Mesothelial cell of epicardium (in vitro differentiated cells): ENCODE data around the gene RALGPS2. TPM values are rescaled to one million over a fixed set of nuclear protein-coding genes. Genes with fewer than 3 reads are reported as not detected.
A peak's percentile ranks its signal among the peaks of the same experiment; 100 is the strongest.

Experiments used
- DNase-seq, 2 experiments: peaks; one replicate each; pipeline ENCODE4 v3.0.0; 2021; ENCODE audit warnings: low spot score in 2 of 2; ENCODE audit not compliant: unreplicated experiment in 2 of 2
- H3K27ac Mint-ChIP-seq: 2 replicates; pipeline ENCODE4 v1.8.0; 2021; ENCODE audit warnings: mixed read lengths
- H3K27me3 Mint-ChIP-seq: 2 replicates; pipeline ENCODE4 v1.8.0; 2021; ENCODE audit warnings: low read depth, mixed read lengths
- H3K36me3 Mint-ChIP-seq: 2 replicates; pipeline ENCODE4 v1.8.0; 2021; ENCODE audit warnings: mixed read lengths
- H3K4me1 Mint-ChIP-seq: 2 replicates; pipeline ENCODE4 v1.8.0; 2021; ENCODE audit warnings: mixed read lengths
- H3K4me3 Mint-ChIP-seq: 2 replicates; pipeline ENCODE4 v1.8.0; 2021; ENCODE audit warnings: mild to moderate bottlenecking, moderate library complexity, mixed read lengths
- H3K9me3 Mint-ChIP-seq: 2 replicates; pipeline ENCODE4 v1.8.0; 2021; ENCODE audit warnings: mixed read lengths
- total RNA-seq: library from RNA; stranded (reverse); gene quantifications from 3 replicates; pipeline ENCODE4 v1.2.1, GENCODE V29; 2021
- TF ChIP-seq, protein P1 (sequence below): fragments of 200-600 bp; sonication (generic); IDR thresholded peaks from one replicate; pipeline ENCODE4 v1.5.0; 2021; ENCODE audit warnings: antibody characterized with exemption; ENCODE audit not compliant: unreplicated experiment

The RALGPS2 gene
- total RNA-seq, 1 donor from 2014 or later: 50.9 TPM

DNA sequence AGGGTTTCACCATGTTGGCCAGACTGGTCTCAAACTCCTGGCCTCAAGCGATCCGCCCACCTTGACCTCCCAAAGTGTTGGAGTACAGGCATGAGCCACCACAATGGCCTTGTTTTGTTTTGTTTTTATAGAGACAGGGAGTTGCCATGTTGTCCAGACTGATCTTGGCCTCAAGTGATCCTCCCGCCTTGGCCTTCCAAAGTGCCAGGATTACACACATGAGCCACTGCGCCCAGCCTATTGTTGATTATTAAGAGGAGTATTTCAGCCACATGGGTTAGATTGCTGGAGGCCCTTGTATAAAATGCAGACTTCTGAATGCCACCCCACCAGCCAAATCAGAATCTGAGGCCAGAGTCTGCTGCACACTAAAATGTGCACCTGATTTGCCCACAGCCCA, 203.0 kb downstream of the RALGPS2 start:
- TF ChIP-seq, protein P1, sequence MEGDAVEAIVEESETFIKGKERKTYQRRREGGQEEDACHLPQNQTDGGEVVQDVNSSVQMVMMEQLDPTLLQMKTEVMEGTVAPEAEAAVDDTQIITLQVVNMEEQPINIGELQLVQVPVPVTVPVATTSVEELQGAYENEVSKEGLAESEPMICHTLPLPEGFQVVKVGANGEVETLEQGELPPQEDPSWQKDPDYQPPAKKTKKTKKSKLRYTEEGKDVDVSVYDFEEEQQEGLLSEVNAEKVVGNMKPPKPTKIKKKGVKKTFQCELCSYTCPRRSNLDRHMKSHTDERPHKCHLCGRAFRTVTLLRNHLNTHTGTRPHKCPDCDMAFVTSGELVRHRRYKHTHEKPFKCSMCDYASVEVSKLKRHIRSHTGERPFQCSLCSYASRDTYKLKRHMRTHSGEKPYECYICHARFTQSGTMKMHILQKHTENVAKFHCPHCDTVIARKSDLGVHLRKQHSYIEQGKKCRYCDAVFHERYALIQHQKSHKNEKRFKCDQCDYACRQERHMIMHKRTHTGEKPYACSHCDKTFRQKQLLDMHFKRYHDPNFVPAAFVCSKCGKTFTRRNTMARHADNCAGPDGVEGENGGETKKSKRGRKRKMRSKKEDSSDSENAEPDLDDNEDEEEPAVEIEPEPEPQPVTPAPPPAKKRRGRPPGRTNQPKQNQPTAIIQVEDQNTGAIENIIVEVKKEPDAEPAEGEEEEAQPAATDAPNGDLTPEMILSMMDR: no peak
- Mint-ChIP-seq H3K36me3 (peaks cover 25% of the 10 kb centered on the region), H3K27ac (no peak overlapping the region), H3K9me3 (peaks cover 26% of the 10 kb centered on the region), H3K4me3 (no peak overlapping the region), H3K4me1 (peaks cover 27% of the 10 kb centered on the region), H3K27me3 (no peaks in the 10 kb centered on the region)
- no peak for DNase-seq

DNA sequence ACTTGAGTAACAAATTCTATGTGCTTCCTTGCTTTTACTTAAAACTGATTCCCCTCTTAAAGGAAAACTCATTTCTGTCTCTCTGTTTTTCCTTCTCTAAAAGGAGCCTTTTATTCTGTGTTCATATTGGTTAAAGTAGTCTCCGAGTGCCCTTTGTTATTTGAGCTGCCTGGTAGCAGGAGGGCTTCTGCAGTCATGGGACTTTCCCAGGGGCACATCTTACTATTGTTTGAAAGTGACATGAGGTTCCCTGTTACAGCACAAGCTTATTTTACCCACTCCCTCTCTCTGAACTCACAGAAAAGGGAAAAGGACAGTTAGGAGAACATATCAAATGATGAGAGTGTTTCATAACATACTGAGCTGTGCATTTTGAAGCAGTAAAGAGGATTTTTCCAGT, 203.9 kb downstream of the RALGPS2 start:
- no peak for DNase-seq
- peaks cover 16% of the 10 kb centered on the region for H3K9me3 Mint-ChIP-seq
- peak overlapping the region; percentile 21 for H3K27ac Mint-ChIP-seq
- peaks cover 35% of the 10 kb centered on the region for H3K4me1 Mint-ChIP-seq
- H3K36me3 Mint-ChIP-seq: peaks cover 16% of the 10 kb centered on the region
- TF ChIP-seq, protein P1: no peak
- no peak overlapping the region for H3K4me3 Mint-ChIP-seq
- H3K27me3 Mint-ChIP-seq: no peaks in the 10 kb centered on the region

DNA sequence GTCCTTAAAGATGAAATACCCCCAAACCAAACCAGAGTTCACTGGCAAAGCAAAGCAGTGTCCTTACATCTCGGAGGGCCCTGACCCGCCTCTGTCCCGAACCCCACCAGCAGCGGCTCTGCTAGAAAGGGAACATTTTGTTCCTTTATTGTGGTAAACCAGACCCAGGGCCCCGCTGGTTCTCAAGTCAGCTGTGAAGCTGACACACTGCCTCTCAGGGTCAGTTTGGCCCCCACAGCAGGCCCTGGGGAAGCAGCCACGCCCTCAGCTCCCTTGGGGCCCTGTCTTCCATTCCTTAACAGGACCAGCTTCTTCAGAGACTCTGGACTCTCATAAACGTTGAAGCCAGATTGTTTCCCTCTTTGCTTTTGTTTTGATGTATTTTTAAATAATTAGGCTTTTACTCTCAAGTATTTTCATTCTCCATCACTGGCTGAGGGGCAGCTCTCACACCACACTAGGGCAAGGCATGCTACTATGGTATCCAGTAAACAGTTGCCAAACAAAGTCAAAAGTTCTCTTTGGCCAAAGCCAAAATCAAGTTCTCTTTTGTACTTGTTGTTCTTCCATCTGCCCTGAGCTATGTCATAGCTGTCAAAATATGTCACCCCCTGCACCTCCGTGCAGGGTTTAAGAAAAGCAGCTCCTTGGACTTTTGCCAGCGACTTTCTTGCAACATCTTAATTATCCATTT, 207.0 kb downstream of the RALGPS2 start:
- Mint-ChIP-seq H3K4me3 (no peak overlapping the region), H3K4me1 (peaks cover 47% of the 10 kb centered on the region), H3K27me3 (no peaks in the 10 kb centered on the region), H3K36me3 (no peaks in the 10 kb centered on the region), H3K27ac (peak overlapping the region; percentile 35), H3K9me3 (no peaks in the 10 kb centered on the region)
- TF ChIP-seq, protein P1: no peak
- no peak for DNase-seq

DNA sequence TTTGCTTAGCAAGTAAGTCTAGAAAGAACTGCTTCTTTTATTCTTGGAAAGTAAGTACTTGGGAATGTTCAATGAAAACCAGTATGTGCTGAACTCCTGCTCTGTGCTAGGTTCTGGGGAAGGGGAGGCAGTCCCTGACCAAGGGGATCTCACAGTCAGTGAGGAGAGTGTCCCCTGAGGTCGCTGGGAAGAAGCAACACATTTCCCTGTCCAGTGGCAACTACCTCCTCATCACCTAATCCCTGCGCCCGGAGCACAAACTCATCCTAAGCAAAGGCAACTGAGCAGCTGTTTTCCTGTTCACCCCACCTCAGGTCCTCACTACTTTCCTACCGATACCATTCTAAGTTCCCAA, 207.5 kb downstream of the RALGPS2 start:
- Mint-ChIP-seq H3K9me3 (no peaks in the 10 kb centered on the region), H3K36me3 (no peaks in the 10 kb centered on the region), H3K4me3 (no peak overlapping the region), H3K27me3 (no peaks in the 10 kb centered on the region), H3K27ac (peak overlapping the region; percentile 35), H3K4me1 (peaks cover 50% of the 10 kb centered on the region)
- TF ChIP-seq, protein P1: no peak
- no peak for DNase-seq

DNA sequence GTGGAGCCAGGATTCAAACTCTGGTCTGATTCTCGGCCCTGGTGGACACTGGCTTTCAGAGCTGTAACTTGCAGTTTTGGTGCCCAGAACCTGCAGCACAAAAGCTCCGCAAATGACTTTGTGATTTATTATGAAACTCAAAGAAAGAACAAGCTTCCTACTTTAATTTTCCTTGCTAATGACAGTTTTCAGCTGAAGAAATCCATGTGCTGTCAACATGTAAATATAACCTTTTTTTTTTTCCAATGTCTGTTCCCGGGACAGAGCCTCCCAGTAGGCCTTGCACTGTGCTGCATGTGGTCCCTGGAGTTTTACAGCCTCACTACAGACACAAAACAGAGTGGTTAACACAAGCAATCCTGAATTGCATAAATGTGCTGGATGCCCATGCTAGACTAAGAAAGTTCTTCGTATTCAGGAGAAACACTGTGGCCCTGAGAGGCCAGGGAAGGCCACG, 208.1 kb downstream of the RALGPS2 start:
- Mint-ChIP-seq H3K27ac (peak overlapping the region; percentile 66), H3K27me3 (no peaks in the 10 kb centered on the region), H3K4me3 (no peak overlapping the region), H3K9me3 (no peaks in the 10 kb centered on the region), H3K36me3 (no peaks in the 10 kb centered on the region), H3K4me1 (peaks cover 54% of the 10 kb centered on the region)
- TF ChIP-seq, protein P1: no peak
- no peak for DNase-seq
